HG03108 (cell line): ENCODE data around the gene PTX4.
"Not testable (repeated sequence)": the region's sequence is repeated elsewhere in the genome, so short reads cannot be mapped to it uniquely, and the experiment has no call there.

Experiments used
- ATAC-seq: cut with Tn5 transposase; IDR thresholded peaks from one replicate; pipeline ENCODE4 v1.9.1; 2021; ENCODE audit warnings: moderate library complexity; ENCODE audit not compliant: unreplicated experiment

The PTX4 gene

DNA sequence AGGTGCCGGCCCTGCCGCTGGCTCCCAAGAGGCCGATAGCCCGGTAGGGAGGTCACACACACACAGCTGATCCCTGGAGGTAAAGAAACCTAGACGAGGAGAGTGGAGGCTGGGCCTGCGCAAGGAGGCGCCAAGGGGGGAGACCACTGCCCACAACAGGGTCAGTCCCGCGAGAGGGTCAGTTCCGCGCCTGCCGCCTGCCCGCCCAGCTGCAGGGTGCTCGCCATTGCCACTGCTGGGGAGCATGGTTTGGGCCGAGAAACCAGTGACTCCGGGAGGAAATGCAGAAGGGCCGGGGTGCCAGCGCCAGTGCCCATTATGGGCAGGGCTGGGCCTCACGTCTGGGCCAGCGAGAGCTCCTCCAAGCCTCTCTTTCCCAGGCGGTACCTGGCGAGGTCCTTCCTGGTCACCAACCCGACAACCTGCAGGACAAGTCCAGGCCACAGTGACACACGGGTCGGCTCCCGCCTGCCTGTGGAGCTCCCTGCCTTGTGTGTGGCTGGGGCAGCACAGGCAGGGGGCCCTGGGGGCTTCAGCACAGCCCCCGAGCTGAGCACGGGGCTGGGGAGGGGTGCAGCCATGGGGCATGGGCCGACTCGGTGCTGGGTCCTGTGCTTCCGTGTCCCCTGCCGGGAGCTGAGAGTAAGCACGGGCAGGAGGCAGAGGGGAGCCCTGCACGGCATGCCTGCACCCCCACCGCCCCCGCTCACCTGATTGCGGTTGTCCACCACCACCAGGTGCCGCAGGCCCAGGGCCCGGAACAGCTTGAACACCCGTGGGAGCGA is 42.3 kb downstream of the PTX4 start:
- ATAC-seq = no peak

DNA sequence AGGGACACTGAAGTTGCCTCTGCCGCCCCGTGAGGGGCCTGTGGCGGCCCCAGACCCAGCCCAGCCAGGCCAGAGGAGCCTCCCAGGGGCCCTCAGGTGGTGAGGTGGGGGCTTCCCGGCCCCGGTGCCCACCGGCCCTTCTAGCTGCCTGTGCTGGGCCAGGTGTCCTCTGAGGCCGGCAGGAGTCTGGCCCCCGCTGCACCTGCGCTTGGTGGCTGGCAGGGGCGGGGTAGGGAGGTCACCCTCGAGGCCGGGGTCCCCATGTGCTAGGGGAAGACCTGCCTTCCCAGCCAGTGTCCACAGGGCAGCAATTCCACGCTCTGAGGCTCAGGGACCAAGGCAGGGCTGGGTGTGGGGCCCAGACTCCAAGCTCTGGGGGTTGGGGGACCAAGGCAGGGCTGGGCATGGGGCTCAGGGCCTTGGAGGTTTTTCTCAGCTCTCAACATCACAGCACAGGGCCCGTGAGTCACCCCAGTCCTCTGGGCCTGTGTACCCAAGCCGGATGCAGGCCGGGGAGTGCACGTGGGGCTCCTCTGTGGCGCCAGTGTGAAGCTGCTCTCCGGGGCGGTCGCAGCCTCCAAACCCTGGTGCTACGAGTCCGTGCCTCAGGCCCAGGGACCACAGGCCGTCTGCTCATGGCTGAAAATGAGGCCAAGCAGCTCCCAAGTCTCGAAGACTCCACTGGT is 43.1 kb downstream of the PTX4 start:
- no peak for ATAC-seq

DNA sequence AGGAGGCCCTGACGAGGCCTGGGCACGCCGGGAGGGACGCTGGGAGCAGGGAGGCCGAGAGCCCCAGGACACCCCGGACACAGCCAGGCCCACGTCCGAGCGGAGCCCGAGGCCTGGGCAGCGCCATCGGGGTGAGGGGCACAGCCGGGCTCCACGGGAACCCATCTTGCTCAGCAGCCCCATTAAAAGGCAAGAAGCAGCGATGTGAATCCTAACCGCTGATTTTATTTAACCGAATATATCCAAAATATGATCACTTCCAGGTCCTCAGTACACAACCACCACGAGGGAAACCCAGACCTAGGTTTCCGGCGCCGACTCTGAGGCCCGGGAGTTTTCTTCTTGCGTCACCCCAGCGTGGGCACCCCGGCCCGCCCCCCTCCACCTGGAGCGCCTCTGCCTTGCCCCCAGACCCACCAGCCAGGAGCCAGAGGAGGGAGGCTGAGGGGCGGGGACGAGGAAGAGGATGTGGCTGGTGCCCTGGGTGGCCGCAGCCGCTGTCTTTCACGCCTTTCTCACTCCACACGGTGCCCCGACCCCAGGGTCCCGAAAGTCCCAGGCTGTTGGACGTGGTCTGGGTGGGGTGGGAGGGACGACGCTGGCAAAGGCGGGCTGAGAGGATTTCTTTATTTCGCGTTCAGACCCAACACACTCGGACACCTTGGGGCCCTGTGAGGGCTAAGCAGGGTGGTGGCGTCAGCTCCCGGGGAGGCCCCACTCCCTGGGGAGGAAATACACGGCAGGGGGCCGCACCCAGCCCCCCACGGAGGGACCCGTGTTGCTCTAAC is 43.8 kb downstream of the PTX4 start:
- no peak for ATAC-seq

DNA sequence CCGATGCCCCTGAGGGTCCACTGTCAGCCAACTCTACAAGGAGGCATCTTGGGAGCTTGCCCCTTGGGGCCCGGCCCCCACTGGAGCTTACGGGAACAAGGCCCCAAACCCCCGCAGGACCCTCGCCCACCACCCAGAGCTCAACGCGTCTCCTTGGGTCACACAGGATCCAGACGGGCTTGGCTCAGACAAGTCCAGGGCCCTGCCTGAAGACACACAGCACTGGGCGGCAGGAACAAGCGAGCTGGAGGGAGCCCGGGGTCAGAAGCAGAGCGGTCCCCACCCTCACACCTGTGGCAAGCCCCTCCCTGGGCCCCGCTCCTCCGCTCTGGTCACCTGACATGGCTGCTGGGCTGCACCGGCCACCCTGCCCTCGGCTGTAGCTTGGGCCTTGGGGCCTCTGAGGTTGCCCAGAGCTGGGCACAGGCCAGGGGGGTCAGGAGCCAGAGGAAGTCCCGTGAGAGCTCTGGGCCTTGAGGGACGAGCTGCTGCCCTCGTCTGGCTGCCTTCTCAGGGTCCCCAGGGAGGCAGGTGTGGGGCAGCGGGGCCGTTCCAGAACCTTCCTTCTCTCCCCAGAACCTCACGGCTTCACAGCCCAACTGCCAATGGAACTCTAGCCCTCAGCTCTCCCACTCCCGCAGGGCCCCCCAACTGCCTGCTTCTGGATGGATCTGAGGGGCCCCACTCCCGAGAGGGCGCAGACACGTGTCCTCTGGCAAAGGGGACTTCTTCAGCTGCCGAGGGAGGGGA is 44.6 kb downstream of the PTX4 start, which contains the start of gene CCDC154:
Gene CCDC154 (minus strand): TSS at position 577 of the 750 bp plus-strand sequence. CDS start 234 bp downstream, at position 343.
- ATAC-seq = no peak

DNA sequence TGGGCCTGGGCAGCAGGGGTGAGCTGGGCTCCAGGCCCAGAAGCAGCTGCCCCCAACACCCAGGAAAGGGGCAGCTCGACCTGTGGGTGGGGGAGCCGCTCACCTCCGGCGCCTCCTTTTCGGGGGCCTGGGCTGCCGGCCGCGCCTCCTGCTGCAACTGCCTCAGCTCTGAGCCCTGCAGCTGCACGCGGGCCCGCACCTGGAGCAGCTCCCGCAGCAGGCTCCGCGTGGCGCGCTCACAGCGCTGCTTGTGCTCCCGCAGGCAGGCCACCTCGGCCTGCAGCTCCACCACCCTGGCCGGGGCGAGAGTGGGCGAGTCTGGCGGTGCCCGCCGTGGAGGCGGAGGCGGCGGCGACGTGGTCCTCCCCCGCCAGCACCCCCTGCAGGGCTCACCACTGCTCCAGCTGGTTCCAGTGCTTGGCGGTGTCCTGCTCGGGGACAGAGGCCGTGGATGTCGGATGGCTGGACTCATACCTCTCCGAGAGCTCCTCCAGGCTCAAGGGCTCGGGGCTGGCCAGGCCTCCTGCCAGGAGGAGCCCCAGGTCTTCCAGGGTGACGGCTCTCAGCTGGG is 45.3 kb downstream of the PTX4 start:
- no peak for ATAC-seq

DNA sequence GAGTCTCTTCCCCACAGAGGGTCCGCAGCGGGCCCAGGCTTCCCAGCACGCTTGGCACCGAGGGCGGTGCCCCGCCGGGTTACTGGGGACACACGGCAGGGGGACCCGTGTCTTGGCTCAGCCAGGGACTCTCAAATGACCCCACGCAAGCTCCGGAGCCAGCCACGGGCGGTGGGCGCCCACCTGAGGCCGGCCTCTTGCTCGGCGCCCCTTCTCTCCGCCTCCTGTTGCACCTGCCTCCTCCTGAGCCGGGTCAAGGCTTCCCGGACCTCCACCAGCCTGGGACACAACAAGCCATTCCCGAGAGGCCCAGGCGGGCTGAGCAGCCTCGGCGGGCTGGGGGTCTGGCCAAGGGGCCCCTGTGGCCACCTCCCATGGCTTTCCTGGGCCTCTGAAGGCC is 46.0 kb downstream of the PTX4 start:
- no peak for ATAC-seq

DNA sequence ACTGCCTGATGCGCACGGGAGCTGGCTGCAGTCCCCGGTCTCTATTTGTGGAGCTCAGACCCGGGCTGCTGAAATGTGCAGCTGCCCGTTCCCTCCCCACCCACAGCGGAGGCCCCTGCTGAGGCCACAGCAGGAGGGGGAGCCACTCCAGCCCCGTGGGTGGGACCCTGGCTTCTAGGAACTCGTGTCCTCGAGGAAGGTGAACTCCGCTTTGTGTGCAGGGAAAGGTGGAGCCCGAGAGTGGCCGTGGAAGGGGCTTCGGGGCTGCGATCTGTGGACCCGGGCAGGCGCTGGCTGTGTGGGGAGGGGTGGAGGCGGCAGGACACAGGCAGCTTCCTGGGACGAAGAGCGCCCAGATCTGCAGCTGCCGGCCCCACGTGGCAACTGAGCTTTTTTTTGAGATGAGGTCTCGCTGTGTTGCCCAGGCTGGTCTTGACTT is 47.3 kb downstream of the PTX4 start:
- ATAC-seq = no peak

DNA sequence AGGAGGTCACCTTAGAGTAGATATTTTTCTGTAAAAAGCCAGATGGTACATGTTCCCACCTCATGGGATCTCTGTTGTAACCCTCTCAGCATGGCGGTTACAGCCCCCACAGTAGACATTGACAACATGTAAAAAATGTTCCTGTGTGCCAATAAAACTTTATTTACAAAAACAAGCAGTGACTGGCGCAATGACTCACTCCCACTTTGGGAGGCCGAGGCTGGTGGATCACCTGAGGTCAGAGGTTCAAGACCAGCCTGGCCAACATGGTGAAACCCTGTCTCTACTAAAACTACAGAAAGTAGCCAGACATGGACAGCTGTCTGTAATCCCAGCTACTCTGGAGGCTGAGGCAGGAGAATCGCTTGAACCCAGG is 49.1 kb downstream of the PTX4 start:
- not testable (repeated sequence) for ATAC-seq

DNA sequence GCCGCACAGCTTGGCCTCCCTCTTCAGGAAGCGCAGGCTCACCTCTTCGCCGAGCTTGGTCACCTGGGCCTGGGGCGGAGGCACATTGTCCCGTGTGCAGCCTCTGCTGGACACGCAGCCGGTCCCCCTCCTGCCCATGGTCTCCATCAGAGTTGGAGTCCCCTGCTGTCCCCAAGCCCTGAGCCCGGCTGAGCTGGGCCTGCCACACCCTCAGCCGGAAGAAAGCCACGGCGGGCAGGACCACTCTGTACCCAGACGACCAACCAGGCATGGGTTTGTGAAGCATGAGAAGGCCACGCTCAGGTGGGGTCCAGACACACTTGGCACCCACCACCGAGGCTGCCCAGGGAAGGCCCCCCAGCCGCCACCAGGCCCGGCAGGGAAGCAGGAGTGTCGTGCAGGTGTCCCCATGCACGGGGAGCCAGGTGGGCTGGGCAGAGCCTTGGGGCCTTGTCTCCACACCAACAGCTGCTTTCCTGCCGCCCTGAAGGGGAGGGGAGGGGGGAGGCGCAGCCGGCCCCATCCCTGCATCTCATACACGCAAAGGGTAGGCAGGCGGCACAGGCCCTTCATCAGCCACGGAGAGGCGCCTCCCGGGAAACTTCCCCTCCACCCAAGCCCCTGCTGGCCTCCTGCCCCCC is 49.6 kb downstream of the PTX4 start:
- no peak for ATAC-seq

DNA sequence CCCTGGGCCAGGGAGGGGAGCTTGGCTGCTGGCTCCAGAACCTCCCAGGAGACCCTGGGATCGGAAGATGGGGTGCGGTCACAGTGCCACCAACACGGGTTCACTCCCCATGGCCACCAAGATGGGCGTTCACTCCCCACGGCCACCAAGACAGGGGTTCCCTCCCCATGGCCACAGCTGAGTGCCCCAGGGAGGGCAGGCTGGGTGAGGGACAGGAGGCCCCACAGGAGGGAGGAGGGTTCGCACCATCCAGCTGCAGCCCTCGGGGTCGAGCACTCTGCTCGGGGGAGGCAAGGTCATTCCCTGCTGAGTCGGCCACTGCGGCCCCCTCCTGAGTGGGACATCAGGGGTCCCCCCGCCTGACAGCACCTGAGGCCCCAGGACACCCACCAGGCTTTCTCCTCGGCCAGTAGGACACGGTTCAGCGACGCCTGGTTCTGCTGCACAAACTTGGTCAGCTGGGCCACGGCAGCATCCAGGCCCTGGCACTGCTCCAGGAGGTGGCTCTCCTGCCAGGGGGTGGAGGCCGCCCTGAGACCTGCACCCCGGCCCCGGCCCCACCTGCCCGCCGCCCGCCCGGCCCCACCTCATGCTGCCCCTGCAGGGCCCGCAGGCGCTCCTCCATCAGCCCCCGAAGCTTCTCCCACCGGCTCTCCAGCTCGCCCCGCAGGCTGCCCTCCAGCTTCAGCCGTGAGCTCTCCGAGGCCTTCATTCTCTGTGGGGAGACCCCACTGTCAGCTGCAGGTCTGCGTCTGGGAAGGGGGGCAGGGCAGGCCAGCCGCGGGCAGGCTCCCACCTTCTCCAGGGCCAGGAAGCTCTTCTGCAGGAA is 50.3 kb downstream of the PTX4 start:
- no peak for ATAC-seq

DNA sequence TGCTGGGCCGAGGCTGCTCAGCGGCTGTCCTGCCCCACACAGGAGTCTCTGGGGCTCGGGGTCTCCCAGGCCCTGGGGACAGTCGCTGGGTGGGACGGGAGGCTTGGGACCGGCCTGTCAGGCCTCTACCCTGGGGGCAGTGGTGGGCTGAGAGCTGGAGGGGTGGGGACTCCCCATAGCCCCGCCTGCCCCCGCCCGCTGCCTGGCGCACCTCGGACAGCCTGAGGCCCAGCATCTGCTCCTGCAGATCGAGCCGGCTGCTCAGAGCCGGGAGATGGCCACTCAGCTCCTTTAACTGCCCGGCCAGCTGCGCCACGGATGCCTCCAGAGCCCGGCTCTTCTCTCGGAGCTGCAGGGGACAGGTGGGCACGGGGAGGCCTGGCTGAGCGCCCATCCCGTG is 51.1 kb downstream of the PTX4 start:
- no peak for ATAC-seq

DNA sequence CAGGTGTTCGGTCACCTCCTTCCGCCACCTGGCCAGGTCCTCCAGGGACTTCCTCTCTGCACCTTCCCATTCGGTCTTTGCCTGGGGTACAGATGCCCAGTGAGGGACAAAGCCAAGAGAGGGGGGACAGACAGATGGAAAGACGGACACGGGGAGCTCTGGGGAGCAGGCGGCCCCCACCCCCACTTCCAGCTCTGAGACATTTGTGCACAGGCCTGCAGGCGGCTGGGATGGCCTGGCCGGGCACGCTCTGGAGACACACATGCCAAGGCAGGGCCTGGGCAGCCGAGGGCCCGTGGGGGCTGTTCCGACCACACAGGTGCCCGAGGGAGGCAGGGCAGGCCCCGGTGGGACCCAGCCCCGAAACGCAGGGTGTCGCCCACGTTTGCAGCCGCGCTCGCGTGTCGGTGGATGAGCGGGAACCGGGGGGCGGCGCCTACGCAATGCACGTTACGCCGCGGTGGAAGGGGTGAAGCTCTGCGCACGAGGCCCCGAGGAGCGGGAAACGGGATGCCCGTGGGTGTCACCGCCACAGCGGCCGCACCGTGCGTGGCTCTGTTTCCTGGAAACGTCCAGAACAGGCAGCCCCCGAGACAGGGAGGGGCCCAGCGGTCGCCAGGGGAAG is 51.9 kb downstream of the PTX4 start:
- ATAC-seq = no peak

DNA sequence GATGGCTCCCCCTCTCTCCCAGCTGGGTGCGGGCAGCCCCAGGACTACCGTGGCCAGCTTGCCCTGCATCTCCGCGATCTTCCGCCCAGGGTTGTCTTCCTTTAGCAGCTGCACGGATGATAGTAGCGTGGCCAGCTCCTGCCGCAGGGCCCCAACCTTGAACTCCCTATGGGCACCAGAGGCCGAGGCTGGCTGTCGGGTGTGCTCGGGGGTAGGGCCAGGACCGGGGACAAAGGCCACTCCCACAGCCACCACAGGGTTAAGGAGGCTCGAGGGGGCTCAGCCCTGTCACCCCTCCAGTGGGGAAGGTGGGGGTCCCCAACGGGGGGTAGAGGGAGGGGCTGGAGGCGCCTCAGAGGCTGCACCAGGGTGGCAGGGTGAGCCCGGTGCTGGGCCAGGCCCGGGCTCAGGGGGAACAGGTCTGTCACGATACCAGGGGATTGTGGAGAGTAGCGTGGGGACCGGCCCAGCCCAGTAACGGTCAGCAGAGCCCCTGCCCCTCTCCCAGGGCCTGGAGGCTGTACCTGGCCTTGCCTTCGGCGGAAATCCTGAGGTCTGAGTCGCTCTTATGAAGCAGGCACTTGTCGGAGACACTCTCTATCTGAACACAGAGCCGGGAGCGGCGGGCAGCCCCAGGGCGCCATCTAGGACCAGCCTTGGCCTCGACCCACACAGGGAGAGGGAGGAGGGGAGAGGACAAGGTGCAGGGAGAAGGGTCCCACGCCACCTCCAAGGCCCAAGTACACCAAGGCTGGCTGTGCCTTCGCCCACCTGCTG is 52.6 kb downstream of the PTX4 start:
- no peak for ATAC-seq
